Fibroblast of lung (primary cell): Measurements from ENCODE around the gene MCM8. TPM values are rescaled to one million over a fixed set of nuclear protein-coding genes. Genes with fewer than 3 reads are reported as not detected.

Experiments used
- DNase-seq, 2 donors: peaks; one replicate each; pipeline versions ENCODE4 v3.0.0 to v3.0.0-alpha.2; 2010; ENCODE audit warnings: low read depth in 2 of 2
- H2AFZ ChIP-seq: 2 replicates; pipeline ENCODE4 v1.5.1; 2012; ENCODE audit warnings: low read length, control low read depth, inconsistent platforms
- H3K27ac ChIP-seq: 2 replicates; pipeline ENCODE4 v1.5.1; 2011; ENCODE audit warnings: low read length, control low read depth; ENCODE audit not compliant: insufficient read depth
- H3K27me3 ChIP-seq: 2 replicates; pipeline ENCODE4 v1.5.1; 2011; ENCODE audit warnings: mild to moderate bottlenecking, low read length; ENCODE audit not compliant: control insufficient read depth, insufficient read depth
- H3K36me3 ChIP-seq: 2 replicates; pipeline ENCODE4 v1.5.1; 2011; ENCODE audit warnings: low read length; ENCODE audit not compliant: control insufficient read depth, insufficient read depth
- H3K4me1 ChIP-seq: 2 replicates; pipeline ENCODE4 v1.5.1; 2011; ENCODE audit warnings: low read length; ENCODE audit not compliant: control insufficient read depth, insufficient read depth; ENCODE audit errors: extremely low read depth
- H3K4me2 ChIP-seq: 2 replicates; pipeline ENCODE4 v1.5.1; 2011; ENCODE audit warnings: low read length, control low read depth; ENCODE audit not compliant: insufficient read depth; ENCODE audit errors: extremely low read depth
- H3K4me3 ChIP-seq, 4 experiments: fragments of 200-600 bp in 1 of 4; sonication (generic) in 1 of 4; replicated peaks in 1 of 4; 2 replicates each; pipeline ENCODE4 v1.5.1; 2011 to 2016; ENCODE audit warnings: low read length in 4 of 4, low read depth in 3 of 4, mild to moderate bottlenecking in 3 of 4, control low read depth in 2 of 4, inconsistent platforms in 1 of 4, mixed read lengths in 1 of 4; ENCODE audit not compliant: insufficient read depth in 1 of 4; ENCODE audit errors: control extremely low read depth in 1 of 4
- H3K79me2 ChIP-seq: 2 replicates; pipeline ENCODE4 v1.5.1; 2012; ENCODE audit warnings: mild to moderate bottlenecking, low read length, inconsistent platforms; ENCODE audit not compliant: control insufficient read depth, insufficient read depth
- H3K9ac ChIP-seq: 2 replicates; pipeline ENCODE4 v1.5.1; 2011; ENCODE audit warnings: mild to moderate bottlenecking, low read length, control low read depth; ENCODE audit not compliant: insufficient read depth
- H3K9me3 ChIP-seq: 2 replicates; pipeline ENCODE4 v1.5.1; 2012; ENCODE audit warnings: low read depth, low read length; ENCODE audit not compliant: control insufficient read depth, insufficient read depth
- H4K20me1 ChIP-seq: 2 replicates; pipeline ENCODE4 v1.5.1; 2011; ENCODE audit warnings: low read length; ENCODE audit not compliant: control insufficient read depth, insufficient read depth; ENCODE audit errors: extremely low read depth
- CTCF ChIP-seq, 2 donors: IDR thresholded peaks in 1 of 2; conservative IDR thresholded peaks in 1 of 2; 1 replicate in 1 of 2; 2 replicates in 1 of 2; pipeline ENCODE4 v1.5.1; 2011 to 2012; ENCODE audit warnings: low read length in 2 of 2, control low read depth in 1 of 2, inconsistent platforms in 1 of 2, low read depth in 1 of 2, mild to moderate bottlenecking in 1 of 2
- EZH2 ChIP-seq: IDR thresholded peaks from 2 replicates; pipeline ENCODE4 v1.5.1; 2012; ENCODE audit warnings: low read length, control low read depth, mild to moderate bottlenecking; ENCODE audit errors: missing control alignments
- polyA plus RNA-seq, 2 donors: library from polyadenylated mRNA; depleted of rRNA in 1 of 2; stranded (reverse) in 1 of 2; unstranded in 1 of 2; fragments of >200 nt; gene quantifications; 2 replicates each; pipeline ENCODE4 v1.2.1, GENCODE V29; 2011 to 2012; ENCODE audit warnings: missing spikeins in 1 of 2
- total RNA-seq: library from RNA; depleted of rRNA; stranded (reverse); fragments of >200 nt; gene quantifications from 2 replicates; pipeline ENCODE4 v1.2.1, GENCODE V29; 2014

MCM8 gene
- total and polyA plus RNA-seq, 2 donors (not counting 1 experiment from before 2014, with no cell fraction given), result 4.8 to 5.4 TPM

- DNase-seq, result peak; percentile 18 to 76
- Histone ChIP-seq H3K4me2 (peak overlapping the region; percentile 13), H4K20me1 (no peaks in the 10 kb centered on the region), H3K9ac (no peak overlapping the region), H2AFZ (no peak overlapping the region), H3K9me3 (no peaks in the 10 kb centered on the region), H3K79me2 (no peaks in the 10 kb centered on the region), H3K4me3 (no peak overlapping the region), H3K36me3 (no peaks in the 10 kb centered on the region), H3K27me3 (no peaks in the 10 kb centered on the region), H3K4me1 (peaks cover 3% of the 10 kb centered on the region), H3K27ac (no peak overlapping the region)
- TF ChIP-seq EZH2 (no peak), CTCF (conservative IDR thresholded peaks at IDR 0.05 in 1 of 2, IDR thresholded peaks at IDR 0.05 in 1 of 2; ENCODE audit: low read depth in 1 of 2, low read length in 2 of 2) (no peak)
These were observed 31.4 kb upstream of the MCM8 start for GRCh38 chr20:5918856-5919625.

- Histone ChIP-seq H3K79me2 (no peaks in the 10 kb centered on the region), H3K27me3 (peaks cover 2% of the 10 kb centered on the region), H3K4me1 (peaks cover 3% of the 10 kb centered on the region), H3K4me3 (no peak overlapping the region), H3K9me3 (no peaks in the 10 kb centered on the region), H3K4me2 (no peak overlapping the region), H4K20me1 (no peaks in the 10 kb centered on the region), H3K9ac (no peak overlapping the region), H2AFZ (no peak overlapping the region), H3K27ac (no peak overlapping the region), H3K36me3 (no peaks in the 10 kb centered on the region)
- peak in 1 of 2 donors; percentile 10 for DNase-seq
- TF ChIP-seq EZH2 (no peak), CTCF (conservative IDR thresholded peaks at IDR 0.05 in 1 of 2, IDR thresholded peaks at IDR 0.05 in 1 of 2; ENCODE audit: low read depth in 1 of 2, low read length in 2 of 2) (no peak)
These were observed 30.6 kb upstream of the MCM8 start for GRCh38 chr20:5919626-5920544.

- Histone ChIP-seq H3K79me2 (no peaks in the 10 kb centered on the region), H3K27ac (no peak overlapping the region), H3K9ac (no peak overlapping the region), H3K4me3 (no peak overlapping the region), H3K9me3 (no peaks in the 10 kb centered on the region), H4K20me1 (no peaks in the 10 kb centered on the region), H3K36me3 (no peaks in the 10 kb centered on the region), H3K27me3 (peaks cover 2% of the 10 kb centered on the region), H3K4me1 (peaks cover 3% of the 10 kb centered on the region), H2AFZ (no peak overlapping the region), H3K4me2 (no peak overlapping the region)
- DNase-seq, result no peak
- TF ChIP-seq EZH2, result no peak
- no peak for TF ChIP-seq CTCF (conservative IDR thresholded peaks at IDR 0.05 in 1 of 2, IDR thresholded peaks at IDR 0.05 in 1 of 2; ENCODE audit: low read depth in 1 of 2, low read length in 2 of 2)
These were observed 29.9 kb upstream of the MCM8 start for GRCh38 chr20:5920581-5920980.
